Measurements from ENCODE around the gene PDS5B. TPM values are rescaled to one million over a fixed set of nuclear protein-coding genes. Genes with fewer than 3 reads are reported as not detected.
"Not testable (repeated sequence)": the region's sequence is repeated elsewhere in the genome, so short reads cannot be mapped to it uniquely, and the experiment has no call there.

The PDS5B gene
- total RNA-seq, 4 donors from 2014 or later, result 37.1 to 78.9 (median 44.9) TPM

DNA sequence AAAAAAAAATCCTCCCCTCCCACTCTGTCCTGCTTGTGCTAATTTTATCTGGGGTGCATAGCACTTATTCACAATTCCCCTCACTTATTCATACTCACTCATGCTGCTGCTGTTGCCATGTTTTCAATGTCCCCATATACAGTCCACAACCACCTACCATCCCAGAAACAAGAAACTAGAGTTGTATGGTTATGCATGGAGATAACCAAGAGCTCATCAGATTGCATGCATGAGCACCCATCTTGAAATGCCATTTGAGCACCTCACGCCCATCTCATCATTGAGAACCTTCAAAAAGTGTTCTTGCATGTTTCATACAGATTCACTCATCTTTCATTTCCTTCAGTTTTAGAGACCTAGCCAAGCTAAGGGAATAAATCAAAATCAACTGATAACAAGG, 32.5 kb upstream of the PDS5B start:
- whole genome bisulfite sequencing, 2 donors (ENCODE audit: low coverage in 1 of 2), result 91 to 100% methylated on average over 1 of the region's 1 CpG
- no peaks in the 10 kb centered on the region for H3K9me3 ChIP-seq
- no peak overlapping the region for H3K4me3 ChIP-seq
- no peaks in the 10 kb centered on the region for H3K27me3 ChIP-seq
- no peaks in the 10 kb centered on the region for H3K36me3 ChIP-seq
- no peaks in the 10 kb centered on the region for H3K4me1 ChIP-seq
- TF ChIP-seq POLR2AphosphoS5 (IDR thresholded peaks at IDR 0.05) (no peak), POLR2A (IDR thresholded peaks at IDR 0.05) (no peak), EP300 (IDR thresholded peaks at IDR 0.05) (no peak)
- TF ChIP-seq, protein P1, sequence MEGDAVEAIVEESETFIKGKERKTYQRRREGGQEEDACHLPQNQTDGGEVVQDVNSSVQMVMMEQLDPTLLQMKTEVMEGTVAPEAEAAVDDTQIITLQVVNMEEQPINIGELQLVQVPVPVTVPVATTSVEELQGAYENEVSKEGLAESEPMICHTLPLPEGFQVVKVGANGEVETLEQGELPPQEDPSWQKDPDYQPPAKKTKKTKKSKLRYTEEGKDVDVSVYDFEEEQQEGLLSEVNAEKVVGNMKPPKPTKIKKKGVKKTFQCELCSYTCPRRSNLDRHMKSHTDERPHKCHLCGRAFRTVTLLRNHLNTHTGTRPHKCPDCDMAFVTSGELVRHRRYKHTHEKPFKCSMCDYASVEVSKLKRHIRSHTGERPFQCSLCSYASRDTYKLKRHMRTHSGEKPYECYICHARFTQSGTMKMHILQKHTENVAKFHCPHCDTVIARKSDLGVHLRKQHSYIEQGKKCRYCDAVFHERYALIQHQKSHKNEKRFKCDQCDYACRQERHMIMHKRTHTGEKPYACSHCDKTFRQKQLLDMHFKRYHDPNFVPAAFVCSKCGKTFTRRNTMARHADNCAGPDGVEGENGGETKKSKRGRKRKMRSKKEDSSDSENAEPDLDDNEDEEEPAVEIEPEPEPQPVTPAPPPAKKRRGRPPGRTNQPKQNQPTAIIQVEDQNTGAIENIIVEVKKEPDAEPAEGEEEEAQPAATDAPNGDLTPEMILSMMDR (IDR thresholded peaks at IDR 0.05), result no peak
- no peak for ATAC-seq
- no peak overlapping the region for H3K27ac ChIP-seq

DNA sequence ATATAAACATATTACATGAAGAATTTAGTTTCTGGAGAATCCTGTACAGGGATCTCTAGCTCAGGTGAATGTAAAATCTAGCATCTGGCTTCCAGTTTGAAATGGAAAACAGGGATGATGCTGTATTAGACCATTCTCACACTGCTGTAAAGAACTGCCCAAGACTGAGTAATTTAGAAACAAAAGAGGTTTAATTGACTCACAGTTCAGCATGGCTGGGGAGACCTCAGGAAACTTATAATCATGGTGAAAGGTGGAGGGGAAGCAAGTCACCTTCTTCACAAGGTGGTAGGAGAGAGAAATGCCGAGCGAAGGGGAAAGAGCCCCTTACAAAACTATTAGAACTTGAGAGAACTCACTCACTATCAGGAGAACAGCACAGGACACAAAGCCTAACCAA, 30.6 kb upstream of the PDS5B start:
- TF ChIP-seq EP300 (IDR thresholded peaks at IDR 0.05), result no peak
- no peak for TF ChIP-seq POLR2AphosphoS5 (IDR thresholded peaks at IDR 0.05)
- TF ChIP-seq, protein P1 (IDR thresholded peaks at IDR 0.05), result no peak
- TF ChIP-seq POLR2A (IDR thresholded peaks at IDR 0.05), result no peak
- Histone ChIP-seq H3K4me1 (no peaks in the 10 kb centered on the region), H3K27ac (no peak overlapping the region), H3K36me3 (no peaks in the 10 kb centered on the region), H3K27me3 (no peaks in the 10 kb centered on the region), H3K4me3 (no peak overlapping the region), H3K9me3 (no peaks in the 10 kb centered on the region)
- no peak for ATAC-seq
- 83 to 100% methylated on average over 2 of the region's 2 CpGs for WGBS, 2 donors (ENCODE audit: low coverage in 1 of 2)

DNA sequence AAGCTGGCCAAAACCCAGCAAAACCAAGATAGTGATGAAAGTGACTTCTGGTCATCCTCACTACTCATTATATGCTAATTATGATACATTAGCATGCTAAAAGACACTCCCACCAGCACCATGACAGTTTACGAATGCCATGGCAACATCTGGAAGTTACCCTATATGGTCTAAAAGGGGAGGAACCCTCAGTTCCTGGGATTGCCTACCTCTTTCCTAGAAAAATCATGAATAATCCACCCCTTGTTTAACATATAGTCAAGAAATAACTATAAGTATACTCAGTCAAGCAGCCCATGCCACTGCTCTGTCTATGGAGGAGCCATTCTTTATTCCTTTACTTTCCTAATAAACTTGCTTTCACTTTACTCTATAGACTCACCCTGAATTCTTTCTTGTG, 25.4 kb upstream of the PDS5B start:
- H3K9me3 ChIP-seq, result peaks cover 0 to 17% (median 0%) of the 10 kb centered on the region in 3 donors
- H3K4me1 ChIP-seq, H3K27ac ChIP-seq, H3K4me3 ChIP-seq, H3K27me3 ChIP-seq, ATAC-seq, H3K36me3 ChIP-seq: not testable (repeated sequence)
- WGBS, 2 donors (ENCODE audit: low coverage in 1 of 2), result 60 to 100% methylated on average over 1 of the region's 1 CpG

DNA sequence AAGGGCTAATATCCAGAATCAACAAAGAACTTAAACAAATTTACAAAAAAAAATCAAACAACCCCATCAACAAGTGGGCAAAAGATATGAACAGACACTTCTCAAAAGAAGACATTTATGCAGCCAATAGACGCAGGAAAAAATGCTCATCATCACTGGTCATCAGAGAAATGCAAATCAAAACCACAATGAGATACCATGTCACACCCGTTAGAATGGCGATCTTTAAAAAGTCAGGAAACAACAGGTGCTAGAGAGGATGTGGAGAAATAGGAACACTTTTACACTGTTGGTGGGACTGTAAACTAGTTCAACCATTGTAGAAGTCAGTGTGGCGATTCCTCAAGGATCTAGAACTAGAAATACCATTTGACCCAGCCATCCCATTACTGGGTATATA, 10.6 kb upstream of the PDS5B start:
- H3K4me1 ChIP-seq, H3K36me3 ChIP-seq, H3K4me3 ChIP-seq, H3K27ac ChIP-seq, H3K27me3 ChIP-seq, H3K9me3 ChIP-seq, ATAC-seq: not testable (repeated sequence)
- WGBS, 2 donors (ENCODE audit: low coverage in 1 of 2), result 92 to 97% methylated on average over 3 to 4 of the region's 4 CpGs

DNA sequence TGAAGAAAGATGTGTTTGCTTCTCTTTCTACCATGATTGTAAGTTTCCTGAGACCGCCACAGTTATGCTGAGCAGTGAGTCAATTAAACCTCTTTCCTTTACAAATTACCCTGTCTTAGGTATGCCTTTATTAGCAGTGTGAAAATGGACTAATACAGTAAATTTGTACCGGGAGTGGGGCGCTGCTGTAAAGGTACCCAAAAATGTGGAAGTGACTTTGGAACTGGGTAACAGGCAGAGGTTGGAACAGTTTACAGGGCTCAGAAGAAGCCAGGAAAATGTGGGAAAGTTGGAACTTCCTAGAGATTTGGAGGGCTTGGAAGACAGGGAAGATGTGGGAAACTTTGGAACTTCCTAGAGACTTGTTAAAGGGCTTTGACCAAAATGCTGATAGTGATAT, 9.2 kb upstream of the PDS5B start:
- TF ChIP-seq EP300 (IDR thresholded peaks at IDR 0.05), result no peak
- TF ChIP-seq POLR2A (IDR thresholded peaks at IDR 0.05), result no peak
- TF ChIP-seq, protein P1 (IDR thresholded peaks at IDR 0.05), result no peak
- no peak for TF ChIP-seq POLR2AphosphoS5 (IDR thresholded peaks at IDR 0.05)
- Histone ChIP-seq H3K4me1 (no peaks in the 10 kb centered on the region), H3K4me3 (no peak overlapping the region), H3K27me3 (no peaks in the 10 kb centered on the region), H3K9me3 (peaks cover 0 to 6% (median 0%) of the 10 kb centered on the region in 3 donors), H3K27ac (no peak overlapping the region), H3K36me3 (no peaks in the 10 kb centered on the region)
- 100% methylated on average over 1 of the region's 3 CpGs; no CpG with 5 or more reads in 1 of the 2 donors for WGBS, 2 donors (ENCODE audit: low coverage in 1 of 2)
- no peak for ATAC-seq

DNA sequence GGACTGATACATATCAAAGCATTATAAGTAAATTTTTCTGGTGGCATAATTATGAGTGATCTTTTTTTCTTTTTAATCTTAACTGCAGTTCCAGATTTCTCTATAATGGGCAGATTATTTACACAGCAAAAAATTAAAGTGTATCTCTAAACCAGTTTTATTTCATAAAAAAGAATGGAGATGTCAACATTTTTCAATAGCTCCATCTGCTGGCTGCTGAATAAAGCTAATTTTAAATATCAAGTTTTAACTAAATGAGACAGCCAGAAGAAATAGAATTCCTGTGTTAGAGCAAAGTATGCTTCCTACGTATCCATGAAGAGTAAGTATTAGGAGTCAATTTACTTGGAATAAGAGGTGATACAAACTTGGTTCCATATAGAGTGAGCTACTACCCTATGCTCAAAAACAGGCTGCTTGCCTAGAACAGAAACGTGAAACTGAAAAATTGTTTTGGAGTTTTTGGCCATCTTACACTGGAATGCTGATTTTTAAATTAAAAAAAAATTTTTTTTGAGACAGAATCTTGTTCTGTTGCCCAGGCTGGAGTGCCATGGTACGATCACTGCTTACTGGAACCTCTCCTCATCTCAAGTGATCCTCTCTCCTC, 5.0 kb upstream of the PDS5B start:
- TF ChIP-seq, protein P1 (IDR thresholded peaks at IDR 0.05), result peak; percentile 35 to 58 (median 46)
- no peak for TF ChIP-seq POLR2A (IDR thresholded peaks at IDR 0.05)
- Histone ChIP-seq H3K9me3 (peaks cover 0 to 6% (median 0%) of the 10 kb centered on the region in 3 donors), H3K27me3 (no peaks in the 10 kb centered on the region), H3K4me1 (peaks cover 0 to 7% (median 0%) of the 10 kb centered on the region in 3 donors), H3K36me3 (no peaks in the 10 kb centered on the region), H3K4me3 (no peak overlapping the region), H3K27ac (no peak overlapping the region)
- no peak for ATAC-seq
- WGBS, 2 donors (ENCODE audit: low coverage in 1 of 2), result 47 to 52% methylated on average over 3 of the region's 3 CpGs

Measured in gastroesophageal sphincter (tissue), 4 donors.